ENCODE measurements around the gene USH1C.

Gene USH1C

GRCh38 chr11:17460406-17460805 is 83.8 kb downstream of the USH1C start:
- DNase-seq, result no peak

GRCh38 chr11:17459236-17459896 is 84.8 kb downstream of the USH1C start:
- DNase-seq, result no peak

GRCh38 chr11:17458268-17458667 is 85.9 kb downstream of the USH1C start:
- no peak for DNase-seq

GRCh38 chr11:17457396-17458173 is 86.6 kb downstream of the USH1C start:
- DNase-seq, result no peak

- no peak for DNase-seq
These were observed 91.5 kb downstream of the USH1C start for GRCh38 chr11:17452668-17453067.

GRCh38 chr11:17449158-17449557 is 95.1 kb downstream of the USH1C start:
- no peak for DNase-seq

- no peak for DNase-seq
These were observed 97.7 kb downstream of the USH1C start for GRCh38 chr11:17446482-17446881.

- no peak for DNase-seq
These were observed 98.9 kb downstream of the USH1C start for GRCh38 chr11:17445240-17445795.

GRCh38 chr11:17443926-17444690 is 100.1 kb downstream of the USH1C start:
- DNase-seq, result no peak
